GM12873 (cell line): ENCODE results near the gene NAXD.

ENCODE experiments used
- TF ChIP-seq, protein P1 (sequence below): IDR thresholded peaks from 2 replicates; pipeline ENCODE4 v1.5.1; 2012; ENCODE audit warnings: low read depth, mild to moderate bottlenecking, moderate library complexity, low read length, control low read depth; ENCODE audit not compliant: insufficient read depth; ENCODE audit errors: missing control alignments

Gene NAXD

DNA sequence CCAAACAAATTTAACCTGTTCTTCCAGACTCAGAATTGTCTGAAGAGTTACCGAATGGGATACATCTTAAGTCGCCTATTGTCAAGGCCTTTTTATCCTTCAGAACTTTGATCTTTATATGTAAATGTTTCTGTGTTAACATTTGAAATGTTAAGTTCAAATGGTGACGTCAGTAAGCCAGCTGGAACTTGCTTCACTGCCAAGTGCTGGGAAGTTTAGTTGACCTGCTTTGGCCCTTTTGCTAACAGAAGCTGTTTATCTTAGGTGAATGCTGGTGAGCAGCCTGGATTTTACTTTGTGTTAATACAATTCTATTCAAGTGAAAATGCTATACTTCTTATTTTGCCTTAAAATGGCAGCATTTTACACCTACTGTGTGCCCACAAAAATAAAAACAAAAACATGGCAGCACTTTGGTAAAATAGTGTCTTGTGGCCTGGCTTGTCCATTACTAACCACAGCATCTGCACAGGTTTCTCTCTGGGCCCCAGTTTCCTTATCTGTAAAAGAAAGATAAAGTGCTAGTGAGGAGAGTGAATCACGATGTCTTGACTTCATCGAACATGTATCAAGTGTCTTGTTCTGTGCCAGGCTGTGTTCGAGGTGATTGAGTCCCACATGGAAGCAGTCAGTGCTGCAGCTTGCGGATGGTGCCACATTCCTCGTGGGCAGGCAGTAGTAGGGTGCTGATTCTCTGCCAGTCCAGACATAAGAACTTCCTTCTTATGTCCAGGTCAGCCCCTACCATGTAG, 2.2 kb downstream of the NAXD start:
- TF ChIP-seq, protein P1, sequence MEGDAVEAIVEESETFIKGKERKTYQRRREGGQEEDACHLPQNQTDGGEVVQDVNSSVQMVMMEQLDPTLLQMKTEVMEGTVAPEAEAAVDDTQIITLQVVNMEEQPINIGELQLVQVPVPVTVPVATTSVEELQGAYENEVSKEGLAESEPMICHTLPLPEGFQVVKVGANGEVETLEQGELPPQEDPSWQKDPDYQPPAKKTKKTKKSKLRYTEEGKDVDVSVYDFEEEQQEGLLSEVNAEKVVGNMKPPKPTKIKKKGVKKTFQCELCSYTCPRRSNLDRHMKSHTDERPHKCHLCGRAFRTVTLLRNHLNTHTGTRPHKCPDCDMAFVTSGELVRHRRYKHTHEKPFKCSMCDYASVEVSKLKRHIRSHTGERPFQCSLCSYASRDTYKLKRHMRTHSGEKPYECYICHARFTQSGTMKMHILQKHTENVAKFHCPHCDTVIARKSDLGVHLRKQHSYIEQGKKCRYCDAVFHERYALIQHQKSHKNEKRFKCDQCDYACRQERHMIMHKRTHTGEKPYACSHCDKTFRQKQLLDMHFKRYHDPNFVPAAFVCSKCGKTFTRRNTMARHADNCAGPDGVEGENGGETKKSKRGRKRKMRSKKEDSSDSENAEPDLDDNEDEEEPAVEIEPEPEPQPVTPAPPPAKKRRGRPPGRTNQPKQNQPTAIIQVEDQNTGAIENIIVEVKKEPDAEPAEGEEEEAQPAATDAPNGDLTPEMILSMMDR: no peak

DNA sequence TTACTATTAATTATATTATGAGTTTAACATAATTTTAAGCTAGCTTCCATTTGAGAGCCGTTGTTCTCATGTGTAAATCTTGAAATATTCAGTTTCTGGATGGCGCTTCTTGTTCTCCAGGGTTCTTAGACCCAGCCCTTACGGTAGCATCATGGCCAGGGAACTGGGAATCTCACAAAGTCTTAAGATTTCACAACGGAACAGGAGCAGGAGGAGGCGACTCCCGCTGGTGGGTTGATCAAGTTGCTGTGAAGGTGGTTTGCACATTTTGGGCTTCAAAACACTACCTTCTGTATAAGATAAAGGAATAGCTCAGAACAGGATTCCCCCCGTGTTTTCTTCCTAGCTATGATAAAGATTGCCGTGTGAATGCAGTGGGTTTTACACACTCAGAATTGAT, 2.8 kb downstream of the NAXD start:
- TF ChIP-seq, protein P1: no peak

DNA sequence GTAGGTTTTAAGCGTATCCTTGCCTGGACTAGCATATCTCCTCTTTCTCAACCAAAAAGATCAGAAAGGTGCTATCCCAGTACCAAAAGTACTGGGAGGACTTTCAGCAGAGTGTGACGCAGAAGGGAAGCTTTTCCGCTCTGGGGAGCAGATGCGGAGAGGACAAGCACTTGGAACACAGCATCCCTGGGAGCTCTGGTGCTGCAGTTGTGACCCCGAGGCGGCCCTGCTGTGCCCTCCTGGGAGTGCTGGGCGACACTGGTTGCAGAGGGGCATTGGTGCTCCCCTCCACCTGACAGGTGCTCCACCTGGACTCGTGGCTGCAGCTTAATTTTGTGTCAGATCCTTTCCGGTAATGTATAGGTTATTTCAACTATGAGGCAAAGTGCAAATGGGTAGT, 3.4 kb downstream of the NAXD start:
- TF ChIP-seq, protein P1: no peak

DNA sequence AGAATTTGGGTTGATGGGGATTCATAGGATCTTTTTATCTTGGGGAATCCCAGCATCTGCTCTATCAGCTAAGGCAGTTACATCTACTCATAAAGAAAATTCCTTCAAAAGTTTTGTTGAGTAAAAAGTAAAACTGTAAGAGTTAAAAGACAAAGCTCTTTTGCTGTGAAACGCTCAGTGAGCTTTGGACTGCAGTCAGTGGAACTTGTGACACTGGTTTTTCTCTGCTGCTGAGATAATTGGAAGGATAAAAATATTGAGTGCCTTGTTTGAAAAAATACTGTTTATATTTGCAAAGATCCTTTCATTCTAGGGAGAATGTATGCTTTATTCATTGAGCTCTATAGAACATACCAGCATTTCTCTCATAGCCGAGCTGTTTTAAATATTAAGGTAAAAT, 5.3 kb downstream of the NAXD start:
- TF ChIP-seq, protein P1: no peak

DNA sequence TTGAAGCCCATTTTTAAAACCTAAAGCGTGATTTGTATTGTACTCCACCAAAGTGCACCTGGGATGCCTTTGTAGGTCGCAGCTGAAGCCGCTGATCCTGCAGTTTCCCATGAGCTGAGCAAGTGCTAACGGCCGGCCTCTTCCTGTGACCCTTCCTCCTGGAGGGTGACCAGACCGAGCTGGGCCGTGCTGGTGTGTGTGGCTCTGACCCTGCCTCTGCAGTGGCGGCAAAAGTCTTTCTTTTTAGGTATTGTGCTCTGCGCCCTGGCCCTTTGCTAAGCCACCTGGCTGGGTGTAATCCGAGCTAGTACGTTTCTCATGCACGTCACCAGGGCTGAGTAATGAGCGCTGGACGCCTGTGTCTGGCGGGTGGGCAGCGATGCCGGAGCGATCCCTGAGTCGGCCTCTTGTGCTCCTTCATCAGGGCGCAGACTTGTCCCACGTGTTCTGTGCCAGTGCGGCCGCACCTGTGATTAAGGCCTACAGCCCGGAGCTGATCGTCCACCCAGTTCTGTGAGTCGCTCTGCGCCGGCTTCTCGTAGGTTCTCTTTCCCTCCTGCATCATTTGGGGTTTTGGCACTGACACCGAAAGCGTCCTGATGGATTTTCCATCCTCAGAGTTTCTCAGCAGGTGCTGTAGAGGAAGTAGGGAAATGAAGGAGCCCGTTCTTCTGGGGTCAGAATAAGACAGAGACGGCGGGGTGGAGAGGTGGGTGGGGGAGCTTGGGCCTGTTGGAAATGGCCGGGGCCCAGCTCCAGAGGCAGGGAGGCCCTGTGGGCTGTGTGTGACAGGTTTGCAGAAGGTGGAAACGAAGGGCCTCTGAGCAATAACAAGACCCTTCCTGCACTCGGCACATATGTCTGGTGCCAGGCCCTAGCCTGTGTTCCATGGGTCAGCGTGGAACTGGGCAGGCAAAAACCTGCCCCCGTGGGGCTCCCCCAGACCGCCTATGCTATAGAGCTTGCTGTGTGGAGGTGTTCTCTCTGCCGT, 9.7 kb downstream of the NAXD start:
- TF ChIP-seq, protein P1: no peak

DNA sequence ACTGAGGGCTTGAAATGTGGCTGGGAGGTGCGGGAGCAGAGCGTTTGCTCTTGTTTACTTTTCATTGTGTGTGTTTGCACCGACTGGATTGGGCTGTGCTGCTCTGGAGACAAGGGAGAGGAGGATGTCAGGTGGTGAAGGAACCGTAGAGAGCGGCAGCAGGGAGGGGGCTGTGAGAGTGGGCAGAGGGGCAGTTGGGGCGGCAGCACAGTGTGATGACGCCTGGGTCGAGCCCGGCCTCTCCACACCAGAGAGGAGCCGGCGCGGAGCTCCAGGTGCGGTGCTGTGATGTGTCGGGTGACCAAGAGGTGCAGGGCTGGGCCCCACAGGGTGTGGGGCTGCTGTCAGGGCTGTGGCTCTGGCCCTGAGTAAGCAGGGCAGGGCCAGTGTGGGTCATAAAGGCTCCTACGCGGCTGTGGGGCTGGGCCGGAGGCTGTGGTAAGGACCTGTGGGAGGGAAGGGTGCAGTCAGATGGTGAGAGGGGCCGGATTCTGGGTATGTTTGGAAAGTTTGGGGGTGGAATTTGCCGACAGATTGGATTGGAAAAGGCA, 10.5 kb downstream of the NAXD start:
- TF ChIP-seq, protein P1: no peak

DNA sequence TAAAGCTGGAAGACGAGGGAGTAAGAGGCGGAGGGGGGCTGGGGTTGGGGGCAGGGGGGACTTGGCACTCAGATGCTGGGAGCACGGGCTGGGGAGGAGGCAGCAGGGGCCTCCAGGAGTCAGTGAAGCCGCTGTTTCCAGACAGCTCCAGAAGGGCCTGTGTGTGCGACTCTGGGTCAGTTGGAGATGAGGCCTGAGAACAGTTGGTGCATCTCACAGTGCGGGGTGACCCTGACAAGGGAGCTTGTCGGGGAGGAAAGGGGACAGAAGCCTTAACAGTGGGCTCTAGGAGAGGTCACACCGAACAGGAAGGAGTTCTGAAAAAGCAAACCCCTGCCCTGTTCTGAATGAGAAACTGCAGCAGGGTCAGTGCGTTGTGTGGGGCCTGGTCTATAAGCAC, 11.2 kb downstream of the NAXD start:
- TF ChIP-seq, protein P1: no peak
